GM18502 (cell line): ENCODE data around the gene TXK.
"Not testable (repeated sequence)": the region's sequence is repeated elsewhere in the genome, so short reads cannot be mapped to it uniquely, and the experiment has no call there.

ENCODE experiments used
- ATAC-seq: cut with Tn5 transposase; IDR thresholded peaks from one replicate; pipeline ENCODE4 v1.9.1; 2021; ENCODE audit warnings: mild to moderate bottlenecking; ENCODE audit not compliant: unreplicated experiment, poor library complexity

TXK gene

DNA sequence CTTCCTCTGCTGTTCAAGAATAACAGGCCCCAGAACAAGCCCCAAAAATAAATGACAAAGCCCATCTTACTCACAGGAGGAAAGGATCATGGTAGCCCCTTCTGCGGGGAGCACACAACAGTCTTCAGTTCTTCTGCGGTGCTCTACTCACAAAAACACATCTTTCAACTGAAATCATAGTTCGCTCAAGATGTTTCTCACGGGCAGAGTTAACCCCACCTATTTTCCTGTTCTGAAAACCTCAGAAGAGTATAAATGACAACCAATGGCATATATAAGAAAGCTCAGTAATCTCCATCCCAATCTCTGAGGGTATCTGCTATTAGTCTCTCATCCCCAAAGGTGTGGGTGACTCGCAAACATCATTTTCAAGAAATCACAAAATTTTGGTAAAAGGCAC, at the start of gene TXK:
Gene TXK (minus strand): TSS at position 170 of the 400 bp plus-strand sequence. CDS start 80 bp downstream, at position 90.
- no peak for ATAC-seq

GRCh38 chr4:48180234-48180633, 46.2 kb upstream of the TXK start:
- ATAC-seq, result no peak

- ATAC-seq, result no peak
Measured at GRCh38 chr4:48178931-48179330, 44.9 kb upstream of the TXK start.

DNA sequence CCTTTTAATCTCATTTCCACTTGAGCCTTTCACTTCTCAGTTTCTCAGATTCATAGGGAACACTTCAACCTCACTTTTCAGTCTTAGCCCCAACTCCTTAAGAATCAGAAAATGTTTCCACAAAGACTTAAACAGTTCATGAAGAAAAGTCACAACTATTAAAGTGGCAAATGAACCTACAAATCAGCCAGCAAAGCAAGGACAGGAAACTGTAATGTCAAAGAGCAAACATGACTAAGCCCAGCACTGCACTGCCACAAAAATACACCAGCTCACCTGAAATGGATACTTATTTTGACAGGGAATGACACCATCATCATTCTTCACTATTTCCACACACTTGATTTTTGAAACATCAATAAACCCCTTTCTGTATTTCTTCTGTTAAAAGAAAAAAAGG, 41.8 kb upstream of the TXK start:
- ATAC-seq, result no peak

DNA sequence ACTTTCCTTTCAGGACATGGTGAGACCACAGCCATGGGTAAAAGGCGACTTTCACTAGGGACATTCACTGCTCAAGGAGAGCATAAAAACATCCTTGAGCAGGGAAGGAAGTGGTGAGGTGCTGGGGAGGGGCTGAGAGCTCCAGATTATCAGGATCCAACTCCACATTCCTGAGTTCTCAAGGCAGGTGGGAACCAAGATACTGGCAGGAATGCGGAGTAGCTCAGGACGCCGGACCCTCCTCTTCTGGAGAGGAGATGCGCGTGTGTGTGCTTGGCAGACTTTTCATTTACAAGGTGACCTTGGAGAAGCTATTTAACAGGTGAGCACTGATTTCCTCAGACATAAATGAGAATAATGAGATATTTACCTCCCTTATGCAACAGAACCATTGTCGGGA, 41.3 kb upstream of the TXK start:
- ATAC-seq, result no peak

GRCh38 chr4:48173056-48173991, 39.3 kb upstream of the TXK start:
- ATAC-seq, result peak; percentile 72

DNA sequence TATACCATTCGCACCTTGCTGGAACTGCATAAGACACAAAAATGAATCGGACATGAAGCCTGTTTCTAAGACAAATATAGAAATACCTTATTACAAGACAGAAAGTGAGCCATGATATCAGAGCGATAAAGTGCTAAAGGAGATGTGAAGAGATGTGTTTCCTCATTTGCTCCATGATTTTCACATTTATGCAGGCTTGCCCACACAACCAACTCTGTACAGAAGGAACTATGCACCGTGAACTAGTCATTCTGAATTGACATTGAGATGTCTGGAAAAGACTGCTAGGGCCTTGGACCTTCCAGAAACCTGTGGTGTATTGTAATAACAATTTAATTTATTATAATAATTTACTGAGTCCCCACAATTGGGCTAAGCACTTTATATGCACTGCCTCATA, 38.6 kb upstream of the TXK start:
- ATAC-seq, result no peak

DNA sequence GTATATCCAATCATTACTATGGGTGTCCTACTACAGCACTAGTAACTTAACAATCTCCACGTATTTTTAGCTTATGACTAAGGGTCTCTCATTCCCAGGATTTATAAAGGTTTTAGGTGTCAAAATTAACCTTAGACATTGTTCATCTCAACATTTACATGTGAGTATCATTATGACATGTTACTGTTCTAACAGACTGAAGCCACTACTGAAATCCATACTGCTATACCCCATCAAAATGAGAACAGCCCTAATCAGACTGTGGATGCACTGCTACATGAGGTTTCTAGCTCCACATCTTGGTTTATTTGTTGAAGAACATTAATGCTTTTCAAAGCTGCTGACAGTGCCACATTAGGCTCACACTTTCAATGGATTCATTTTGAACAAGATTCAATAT, 35.6 kb upstream of the TXK start:
- no peak for ATAC-seq

DNA sequence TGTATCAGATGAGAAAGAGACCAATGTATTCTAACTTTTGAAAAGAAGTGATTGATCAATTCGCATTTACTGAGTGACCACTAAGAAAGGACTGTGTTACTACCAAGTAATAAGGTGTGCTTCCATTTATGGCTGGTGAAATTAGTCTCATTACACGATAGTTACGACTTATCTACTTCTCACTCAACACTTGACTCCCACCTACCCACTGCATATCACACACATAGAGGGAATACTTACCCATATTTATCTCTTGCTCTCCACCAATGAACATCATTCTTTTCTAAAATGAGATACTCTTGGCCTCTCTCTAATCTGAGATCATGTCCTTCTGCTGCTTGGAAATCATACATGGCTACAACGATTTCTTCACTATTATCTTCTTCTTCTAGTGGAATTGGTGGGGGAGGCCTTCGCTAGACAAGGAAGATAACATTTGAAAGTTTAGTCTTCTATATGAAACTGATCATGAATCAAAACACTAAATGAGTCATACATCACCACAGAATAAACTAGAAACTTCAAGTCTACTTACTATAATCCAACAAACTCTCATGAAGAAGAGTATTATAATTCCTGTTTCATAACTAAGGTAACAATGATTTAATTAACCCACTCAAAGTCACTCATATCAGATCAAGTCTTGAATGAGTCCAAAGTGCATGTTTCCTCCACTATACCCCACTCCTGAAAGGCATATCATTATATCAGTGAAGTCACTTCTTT, 33.7 kb upstream of the TXK start:
- ATAC-seq, result no peak

DNA sequence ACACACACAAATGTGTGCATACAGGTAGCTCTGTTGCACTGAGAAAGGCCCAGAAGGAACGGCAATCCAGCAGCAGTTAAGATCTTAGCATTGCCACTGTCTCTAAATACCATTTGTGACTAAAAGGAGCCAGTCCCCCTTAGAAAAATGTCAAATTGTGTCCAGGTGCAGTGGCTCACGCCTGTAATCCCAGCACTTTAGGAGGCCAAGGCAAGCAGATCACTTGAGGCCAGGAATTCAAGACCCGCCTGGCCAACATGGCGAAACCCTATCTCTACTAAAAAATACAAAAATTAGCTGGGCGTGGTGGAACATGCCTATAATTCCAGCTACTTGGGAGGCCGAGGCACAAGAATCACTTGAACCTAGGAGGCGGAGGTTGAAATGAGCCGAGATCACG, 30.5 kb upstream of the TXK start:
- not testable (repeated sequence) for ATAC-seq

DNA sequence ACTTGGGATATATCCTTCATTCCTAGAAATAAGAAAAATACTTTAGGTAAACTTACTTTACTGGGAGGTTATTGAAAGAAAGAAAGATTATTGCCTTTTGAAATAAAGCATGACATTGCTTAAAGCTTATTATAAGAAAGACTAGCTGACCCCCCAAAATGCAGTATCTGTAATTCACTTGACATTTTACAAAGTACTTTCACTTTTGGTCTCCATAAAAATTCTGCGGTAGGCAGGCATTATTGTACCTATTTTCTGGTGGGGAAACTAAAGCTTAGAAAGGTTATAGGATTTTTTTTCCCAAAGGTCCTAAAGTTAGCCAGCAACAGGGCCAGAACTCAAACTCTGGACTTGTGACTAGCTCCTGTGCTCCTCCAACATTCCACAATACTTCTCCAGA, 29.7 kb upstream of the TXK start:
- no peak for ATAC-seq

DNA sequence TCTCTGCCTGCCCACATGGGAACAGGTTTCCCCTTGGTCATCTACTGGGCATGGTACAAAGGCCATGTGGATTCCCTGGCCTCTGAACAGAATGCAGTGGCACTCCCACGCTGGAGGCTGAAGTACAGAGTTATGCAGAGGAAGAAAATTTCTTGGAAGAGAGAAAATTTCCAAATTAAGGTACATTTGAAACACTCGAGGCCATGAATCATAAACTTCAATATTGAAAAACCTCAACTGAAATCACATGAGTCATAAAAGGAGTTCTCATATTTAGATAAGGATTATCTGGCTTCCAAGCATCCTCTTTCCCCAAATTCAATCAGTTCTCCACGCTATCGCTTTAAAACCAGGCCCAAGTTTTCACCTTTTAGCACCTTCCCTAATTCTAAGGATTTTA, 28.1 kb upstream of the TXK start:
- no peak for ATAC-seq

GRCh38 chr4:48157271-48157670, 23.2 kb upstream of the TXK start:
- ATAC-seq, result no peak

- ATAC-seq, result no peak
Measured at GRCh38 chr4:48156423-48156822, 22.4 kb upstream of the TXK start.

DNA sequence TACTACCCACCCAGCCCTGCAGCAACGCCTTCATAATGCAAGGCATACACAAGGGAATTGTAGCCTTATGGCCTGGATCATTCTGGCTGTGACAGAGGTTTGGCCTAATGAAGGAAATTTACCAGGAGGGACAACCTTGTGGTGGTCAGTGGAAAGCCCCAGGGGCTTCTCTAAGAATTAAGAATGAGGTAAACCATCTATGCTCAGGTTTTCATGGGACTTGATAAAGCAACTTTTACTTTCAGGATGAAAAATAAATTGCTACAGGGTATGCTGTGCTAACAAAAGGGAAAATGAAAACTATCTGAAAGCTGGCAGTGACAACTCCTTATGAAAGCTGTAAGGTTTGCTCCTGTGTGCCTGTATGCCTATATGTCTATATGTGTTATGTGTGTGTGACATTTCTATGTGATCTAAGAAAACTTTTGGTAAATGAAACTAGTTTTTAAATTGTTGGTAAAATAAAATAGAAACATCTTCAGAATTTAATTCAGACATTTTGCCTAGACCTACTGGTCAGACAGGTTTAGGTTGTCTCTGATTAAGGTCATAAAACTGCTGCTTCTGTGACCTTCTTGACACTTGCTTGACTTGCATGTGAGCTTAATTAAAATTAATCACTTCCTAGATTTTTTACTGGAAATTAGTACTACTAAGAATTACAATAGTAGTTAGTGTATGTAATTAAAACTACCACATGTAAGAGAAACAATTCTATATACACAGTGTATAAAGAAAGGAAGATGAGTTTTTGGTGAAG, 19.9 kb upstream of the TXK start:
- ATAC-seq, result peak; percentile 79

DNA sequence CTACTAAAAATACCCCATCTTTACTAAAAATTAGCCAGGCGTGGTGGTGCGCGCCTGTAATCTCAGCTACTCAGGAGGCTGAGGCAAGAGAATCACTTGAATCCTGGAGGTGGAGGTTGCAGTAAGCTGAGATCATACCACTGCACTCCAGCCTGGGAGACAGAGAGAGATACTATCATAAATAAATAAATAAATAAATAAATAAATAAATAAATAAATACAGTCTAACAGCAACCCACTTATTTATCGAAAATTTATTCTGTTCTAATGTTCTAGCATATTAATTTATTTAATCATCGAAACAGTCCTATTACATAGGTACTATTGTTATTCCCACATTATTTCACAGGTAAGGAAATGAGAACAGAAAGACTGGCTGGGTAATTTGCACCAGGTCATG, 18.2 kb upstream of the TXK start:
- ATAC-seq, result no peak

- no peak for ATAC-seq
Measured at GRCh38 chr4:48149827-48150370, 15.8 kb upstream of the TXK start.

DNA sequence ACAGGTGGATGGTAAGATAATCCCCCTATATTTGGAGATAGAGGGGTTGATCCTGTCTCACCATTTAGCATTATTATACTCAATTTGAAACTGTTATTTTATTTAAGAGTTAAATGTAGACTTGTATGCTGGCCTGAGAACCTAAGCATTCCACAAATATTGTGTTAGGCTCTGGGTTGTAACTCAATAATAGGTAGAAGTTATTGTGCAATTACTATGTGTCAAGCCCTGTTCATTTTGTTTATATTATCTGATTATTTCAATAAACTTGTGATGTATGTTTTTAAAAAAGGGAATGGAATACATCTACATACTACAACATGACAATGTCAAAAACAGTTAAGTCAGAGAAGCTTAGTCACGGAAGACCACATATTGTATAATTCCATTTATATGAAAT, 13.6 kb upstream of the TXK start:
- no peak for ATAC-seq

- ATAC-seq, result peak; percentile 47
Measured at GRCh38 chr4:48141048-48141447, 7.0 kb upstream of the TXK start.

DNA sequence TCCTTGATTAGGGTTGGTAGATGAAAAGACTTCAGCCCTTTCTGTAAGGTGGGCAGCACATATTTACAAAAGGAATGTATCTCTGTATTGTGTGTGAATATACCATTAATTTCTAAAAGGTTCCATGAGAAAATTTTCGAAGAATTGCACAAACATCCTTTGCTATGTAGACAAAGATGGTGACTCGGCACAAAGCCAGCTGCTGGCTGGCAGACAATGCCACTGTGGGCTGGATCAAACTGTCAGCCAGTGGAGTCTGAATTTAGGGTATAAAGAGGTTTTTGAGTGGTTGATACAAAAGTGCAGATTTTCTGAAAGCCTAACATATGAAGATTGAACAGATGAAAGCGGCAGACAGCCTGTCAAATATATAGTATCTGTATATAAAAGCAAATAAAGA, 5.6 kb upstream of the TXK start:
- ATAC-seq, result no peak

DNA sequence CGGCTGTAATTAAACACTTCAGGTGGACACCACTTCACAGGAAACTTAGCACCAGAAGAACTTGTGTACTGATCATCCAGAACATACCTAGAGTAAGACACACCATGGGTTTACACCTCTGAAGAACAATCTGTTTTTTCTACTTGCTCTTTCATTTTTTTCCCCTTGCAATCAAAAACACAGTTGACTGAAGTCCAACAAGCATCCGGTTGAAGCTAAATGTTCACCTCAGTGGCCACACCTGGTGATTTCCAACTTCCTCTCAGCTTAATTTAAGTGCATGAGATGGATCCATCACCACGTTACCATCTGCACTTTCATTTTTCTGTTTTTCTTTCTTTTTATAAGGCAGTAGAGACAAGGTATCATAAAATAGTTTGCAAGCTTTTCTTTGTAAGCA, 4.9 kb upstream of the TXK start:
- ATAC-seq, result peak; percentile 88
